Osteoblast (primary cell): ENCODE data around the gene PPCDC. TPM values are rescaled to one million over a fixed set of nuclear protein-coding genes. Genes with fewer than 3 reads are reported as not detected.
A peak's percentile ranks its signal among the peaks of the same experiment; 100 is the strongest.

Experiments
- DNase-seq: peaks from one replicate; pipeline ENCODE4 v3.0.0; 2011; ENCODE audit warnings: low spot score, mixed read lengths; ENCODE audit not compliant: insufficient read length; ENCODE audit errors: missing footprints
- H2AFZ ChIP-seq: 2 replicates; pipeline ENCODE4 v1.6.0; 2011; ENCODE audit warnings: mild to moderate bottlenecking, low read length
- H3K27ac ChIP-seq: 2 replicates; pipeline ENCODE4 v1.5.1; 2011; ENCODE audit warnings: mild to moderate bottlenecking, low read depth, low read length, moderate library complexity
- H3K27me3 ChIP-seq: 2 replicates; pipeline ENCODE4 v1.6.0; 2012; ENCODE audit warnings: mild to moderate bottlenecking, control low read depth, inconsistent platforms, low read length, moderate library complexity; ENCODE audit not compliant: insufficient read depth
- H3K36me3 ChIP-seq: 2 replicates; pipeline ENCODE4 v1.5.1; 2011; ENCODE audit warnings: mild to moderate bottlenecking, low read length, control low read depth, moderate library complexity; ENCODE audit not compliant: insufficient read depth
- H3K4me1 ChIP-seq: 2 replicates; pipeline ENCODE4 v1.5.1; 2011; ENCODE audit warnings: mild to moderate bottlenecking, low read length, control low read depth, moderate library complexity; ENCODE audit not compliant: insufficient read depth
- H3K4me2 ChIP-seq: 2 replicates; pipeline ENCODE4 v1.6.0; 2011; ENCODE audit warnings: mild to moderate bottlenecking, low read length; ENCODE audit not compliant: insufficient read depth
- H3K4me3 ChIP-seq: fragments of 200-600 bp; sonication (generic); 3 replicates; pipeline ENCODE4 v1.5.1; 2012; ENCODE audit warnings: mild to moderate bottlenecking, low read length, inconsistent platforms; ENCODE audit not compliant: insufficient read depth
- H3K79me2 ChIP-seq: 2 replicates; pipeline ENCODE4 v1.6.0; 2012; ENCODE audit warnings: mild to moderate bottlenecking, low read length, control low read depth, inconsistent platforms; ENCODE audit not compliant: insufficient read depth
- H3K9me3 ChIP-seq: 2 replicates; pipeline ENCODE4 v1.5.1; 2011; ENCODE audit warnings: low read depth, low read length, control low read depth
- H4K20me1 ChIP-seq: 2 replicates; pipeline ENCODE4 v1.6.0; 2012; ENCODE audit warnings: mild to moderate bottlenecking, low read length, control low read depth; ENCODE audit not compliant: insufficient read depth
- CTCF ChIP-seq: IDR thresholded peaks from 2 replicates; pipeline ENCODE4 v1.5.1; 2011; ENCODE audit warnings: mild to moderate bottlenecking, low read depth, low read length, moderate library complexity; ENCODE audit errors: extremely low read depth
- total RNA-seq: library from RNA; depleted of rRNA; stranded (reverse); fragments of >200 nt; gene quantifications from 2 replicates; pipeline ENCODE4 v1.2.3, GENCODE V29; 2012

The PPCDC gene
- total RNA-seq, 1 donor, result 6.5 TPM

GRCh38 chr15:75067123-75067830 lies 43.9 kb downstream of the PPCDC start:
- Histone ChIP-seq H3K79me2 (no peaks in the 10 kb centered on the region), H3K4me2 (peak overlapping the region; percentile 65), H3K4me1 (peaks cover 39% of the 10 kb centered on the region), H3K36me3 (no peaks in the 10 kb centered on the region), H3K27me3 (no peaks in the 10 kb centered on the region), H3K27ac (peak overlapping the region; percentile 39), H4K20me1 (no peaks in the 10 kb centered on the region), H3K4me3 (no peak overlapping the region), H2AFZ (no peak overlapping the region), H3K9me3 (no peaks in the 10 kb centered on the region)
- no peak for DNase-seq
- no peak for TF ChIP-seq CTCF

- no peaks in the 10 kb centered on the region for H3K9me3 ChIP-seq
- no peak overlapping the region for H2AFZ ChIP-seq
- H3K4me3 ChIP-seq, result no peak overlapping the region
- H3K36me3 ChIP-seq, result no peaks in the 10 kb centered on the region
- DNase-seq, result no peak
- no peaks in the 10 kb centered on the region for H4K20me1 ChIP-seq
- H3K4me2 ChIP-seq, result no peak overlapping the region
- H3K4me1 ChIP-seq, result peaks cover 33% of the 10 kb centered on the region
- H3K27ac ChIP-seq, result no peak overlapping the region
- TF ChIP-seq CTCF, result no peak
- H3K79me2 ChIP-seq, result no peaks in the 10 kb centered on the region
- no peaks in the 10 kb centered on the region for H3K27me3 ChIP-seq
Measured at GRCh38 chr15:75068748-75069147, 45.4 kb downstream of the PPCDC start.

- Histone ChIP-seq H3K4me1 (peaks cover 33% of the 10 kb centered on the region), H3K9me3 (no peaks in the 10 kb centered on the region), H4K20me1 (no peaks in the 10 kb centered on the region), H3K36me3 (no peaks in the 10 kb centered on the region), H3K27me3 (no peaks in the 10 kb centered on the region), H3K27ac (no peak overlapping the region), H3K4me3 (no peak overlapping the region), H3K4me2 (no peak overlapping the region), H3K79me2 (no peaks in the 10 kb centered on the region), H2AFZ (no peak overlapping the region)
- DNase-seq, result no peak
- TF ChIP-seq CTCF, result no peak
Measured at GRCh38 chr15:75069301-75069925, 46.0 kb downstream of the PPCDC start.

GRCh38 chr15:75070674-75071073 lies 47.3 kb downstream of the PPCDC start:
- TF ChIP-seq CTCF, result no peak
- Histone ChIP-seq H3K36me3 (no peaks in the 10 kb centered on the region), H3K27me3 (no peaks in the 10 kb centered on the region), H3K4me1 (peaks cover 20% of the 10 kb centered on the region), H3K4me3 (no peak overlapping the region), H3K79me2 (no peaks in the 10 kb centered on the region), H3K4me2 (no peak overlapping the region), H2AFZ (no peak overlapping the region), H3K27ac (no peak overlapping the region), H3K9me3 (no peaks in the 10 kb centered on the region), H4K20me1 (no peaks in the 10 kb centered on the region)
- DNase-seq, result no peak
